Liver (tissue), 3 donors: Measurements from ENCODE around the gene JAG1.

Source experiments
- CTCF ChIP-seq: fragments of 150-350 bp; IDR thresholded peaks from 2 replicates; pipeline ENCODE4 v1.5.1; 2017; ENCODE audit warnings: improper control_type of control experiment, low read depth, low read length; ENCODE audit not compliant: missing input control
- FOXA1 ChIP-seq: IDR thresholded peaks from 2 replicates; pipeline ENCODE4 v1.6.1; 2016; ENCODE audit warnings: antibody characterized with exemption
- TAF1 ChIP-seq: conservative IDR thresholded peaks from 2 replicates; pipeline ENCODE4 v1.6.1; 2016; ENCODE audit warnings: antibody characterized with exemption, mild to moderate bottlenecking
- YY1 ChIP-seq: IDR thresholded peaks from 2 replicates; pipeline ENCODE4 v1.6.1; 2016; ENCODE audit warnings: antibody characterized with exemption, mild to moderate bottlenecking
- ZBTB33 ChIP-seq: IDR thresholded peaks from 2 replicates; pipeline ENCODE4 v1.6.1; 2016; ENCODE audit warnings: antibody characterized with exemption
- TF ChIP-seq, protein P1 (sequence below): IDR thresholded peaks from 2 replicates; pipeline ENCODE4 v1.6.1; 2016; ENCODE audit warnings: antibody characterized with exemption, mild to moderate bottlenecking
- donor health status: healthy.
- donor health status: healthy.

DNA sequence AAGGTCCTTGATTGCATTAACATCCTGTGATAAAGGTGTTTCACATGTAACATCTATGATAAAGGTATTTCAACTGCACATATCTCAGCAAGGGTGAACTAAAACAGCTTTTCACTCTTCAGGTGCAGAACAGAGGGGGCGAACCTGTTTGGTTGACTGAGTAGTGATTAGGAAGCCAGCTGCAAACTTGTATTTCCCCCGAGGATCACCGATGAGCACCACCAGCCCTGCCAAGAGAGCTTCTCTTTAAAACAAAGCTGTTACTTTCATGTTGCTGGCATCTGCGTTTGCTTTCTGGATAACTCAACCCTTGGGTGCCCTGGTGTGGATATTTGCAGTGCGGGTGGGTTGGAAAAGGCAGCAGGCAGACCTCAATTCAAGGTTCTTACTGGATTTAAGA, 39.6 kb downstream of the JAG1 start:
- no peak for TF ChIP-seq YY1
- no peak for TF ChIP-seq CTCF
- TF ChIP-seq FOXA1: no peak
- TF ChIP-seq ZBTB33: no peak
- TF ChIP-seq, protein P1, sequence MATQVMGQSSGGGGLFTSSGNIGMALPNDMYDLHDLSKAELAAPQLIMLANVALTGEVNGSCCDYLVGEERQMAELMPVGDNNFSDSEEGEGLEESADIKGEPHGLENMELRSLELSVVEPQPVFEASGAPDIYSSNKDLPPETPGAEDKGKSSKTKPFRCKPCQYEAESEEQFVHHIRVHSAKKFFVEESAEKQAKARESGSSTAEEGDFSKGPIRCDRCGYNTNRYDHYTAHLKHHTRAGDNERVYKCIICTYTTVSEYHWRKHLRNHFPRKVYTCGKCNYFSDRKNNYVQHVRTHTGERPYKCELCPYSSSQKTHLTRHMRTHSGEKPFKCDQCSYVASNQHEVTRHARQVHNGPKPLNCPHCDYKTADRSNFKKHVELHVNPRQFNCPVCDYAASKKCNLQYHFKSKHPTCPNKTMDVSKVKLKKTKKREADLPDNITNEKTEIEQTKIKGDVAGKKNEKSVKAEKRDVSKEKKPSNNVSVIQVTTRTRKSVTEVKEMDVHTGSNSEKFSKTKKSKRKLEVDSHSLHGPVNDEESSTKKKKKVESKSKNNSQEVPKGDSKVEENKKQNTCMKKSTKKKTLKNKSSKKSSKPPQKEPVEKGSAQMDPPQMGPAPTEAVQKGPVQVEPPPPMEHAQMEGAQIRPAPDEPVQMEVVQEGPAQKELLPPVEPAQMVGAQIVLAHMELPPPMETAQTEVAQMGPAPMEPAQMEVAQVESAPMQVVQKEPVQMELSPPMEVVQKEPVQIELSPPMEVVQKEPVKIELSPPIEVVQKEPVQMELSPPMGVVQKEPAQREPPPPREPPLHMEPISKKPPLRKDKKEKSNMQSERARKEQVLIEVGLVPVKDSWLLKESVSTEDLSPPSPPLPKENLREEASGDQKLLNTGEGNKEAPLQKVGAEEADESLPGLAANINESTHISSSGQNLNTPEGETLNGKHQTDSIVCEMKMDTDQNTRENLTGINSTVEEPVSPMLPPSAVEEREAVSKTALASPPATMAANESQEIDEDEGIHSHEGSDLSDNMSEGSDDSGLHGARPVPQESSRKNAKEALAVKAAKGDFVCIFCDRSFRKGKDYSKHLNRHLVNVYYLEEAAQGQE: no peak
- TF ChIP-seq TAF1: no peak
